ENCODE measurements around the gene ARHGAP10. TPM values are rescaled to one million over a fixed set of nuclear protein-coding genes. Genes with fewer than 3 reads are reported as not detected.

The ARHGAP10 gene
- total RNA-seq, 1 experiment from 2014 or later = 9.0 TPM

DNA sequence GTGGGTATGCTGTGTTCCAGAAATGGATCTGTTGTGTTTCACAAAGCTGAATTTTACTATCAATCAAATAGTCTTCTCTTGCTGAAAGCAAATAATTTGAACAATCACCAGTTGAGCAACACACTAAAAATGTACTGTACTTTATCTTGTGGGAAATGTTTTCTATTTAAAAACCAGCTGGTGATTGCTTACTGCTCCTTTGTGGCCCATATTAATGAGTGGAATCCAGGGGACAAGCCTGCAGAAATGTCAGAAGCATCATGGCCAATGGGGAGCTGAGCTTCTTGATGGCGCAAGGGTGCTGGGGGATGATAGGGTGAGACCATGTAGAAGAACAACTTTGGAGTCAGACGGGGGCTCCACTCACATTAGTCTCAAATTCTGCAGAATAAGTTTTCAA lies 346.2 kb downstream of the ARHGAP10 start:
- Histone ChIP-seq H3K27ac (ENCODE audit: low read length) (no peak overlapping the region), H3K9ac (ENCODE audit: low read length) (no peak overlapping the region), H3F3A (ENCODE audit: low read length, unreplicated experiment) (no peaks in the 10 kb centered on the region), H3K4me2 (ENCODE audit: low read length) (no peak overlapping the region), H3K79me2 (ENCODE audit: low read length) (no peaks in the 10 kb centered on the region), H3K9me3 (ENCODE audit: low read length) (no peaks in the 10 kb centered on the region), H3K4me3 (ENCODE audit: low read length) (no peak overlapping the region), H3K36me3 (ENCODE audit: low read depth, low read length) (no peaks in the 10 kb centered on the region; the same call in 1 of the 2 replicates), H3K4me1 (ENCODE audit: insufficient read depth, low read length) (no peaks in the 10 kb centered on the region), H3K9me2 (replicated peaks; ENCODE audit: low read length) (no peaks in the 10 kb centered on the region), H2AFZ (ENCODE audit: low read length) (no peak overlapping the region), H3K27me3 (ENCODE audit: low read length) (no peaks in the 10 kb centered on the region), H4K20me1 (ENCODE audit: low read length) (no peaks in the 10 kb centered on the region)
- ChIA-PET CTCF (no interaction called here), POLR2A (ENCODE audit: unreplicated experiment) (no interaction called here)
- ATAC-seq (no peak), DNase-seq (no peak)
- intact Hi-C loops (cut with micrococcal nuclease) = no loop called here
- no TSS peak for BruUV-seq (replicated peaks)
- TF ChIP-seq, protein P1, sequence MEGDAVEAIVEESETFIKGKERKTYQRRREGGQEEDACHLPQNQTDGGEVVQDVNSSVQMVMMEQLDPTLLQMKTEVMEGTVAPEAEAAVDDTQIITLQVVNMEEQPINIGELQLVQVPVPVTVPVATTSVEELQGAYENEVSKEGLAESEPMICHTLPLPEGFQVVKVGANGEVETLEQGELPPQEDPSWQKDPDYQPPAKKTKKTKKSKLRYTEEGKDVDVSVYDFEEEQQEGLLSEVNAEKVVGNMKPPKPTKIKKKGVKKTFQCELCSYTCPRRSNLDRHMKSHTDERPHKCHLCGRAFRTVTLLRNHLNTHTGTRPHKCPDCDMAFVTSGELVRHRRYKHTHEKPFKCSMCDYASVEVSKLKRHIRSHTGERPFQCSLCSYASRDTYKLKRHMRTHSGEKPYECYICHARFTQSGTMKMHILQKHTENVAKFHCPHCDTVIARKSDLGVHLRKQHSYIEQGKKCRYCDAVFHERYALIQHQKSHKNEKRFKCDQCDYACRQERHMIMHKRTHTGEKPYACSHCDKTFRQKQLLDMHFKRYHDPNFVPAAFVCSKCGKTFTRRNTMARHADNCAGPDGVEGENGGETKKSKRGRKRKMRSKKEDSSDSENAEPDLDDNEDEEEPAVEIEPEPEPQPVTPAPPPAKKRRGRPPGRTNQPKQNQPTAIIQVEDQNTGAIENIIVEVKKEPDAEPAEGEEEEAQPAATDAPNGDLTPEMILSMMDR (conservative IDR thresholded peaks at IDR 0.05; ENCODE audit: low read depth, low read length) = no peak
- no peak for TF ChIP-seq EZH2 (IDR thresholded peaks at IDR 0.05; ENCODE audit: low read length, unreplicated experiment)
- TF ChIP-seq EZH2phosphoT487 (IDR thresholded peaks at IDR 0.05; ENCODE audit: borderline replicate concordance, low read length) = no peak

DNA sequence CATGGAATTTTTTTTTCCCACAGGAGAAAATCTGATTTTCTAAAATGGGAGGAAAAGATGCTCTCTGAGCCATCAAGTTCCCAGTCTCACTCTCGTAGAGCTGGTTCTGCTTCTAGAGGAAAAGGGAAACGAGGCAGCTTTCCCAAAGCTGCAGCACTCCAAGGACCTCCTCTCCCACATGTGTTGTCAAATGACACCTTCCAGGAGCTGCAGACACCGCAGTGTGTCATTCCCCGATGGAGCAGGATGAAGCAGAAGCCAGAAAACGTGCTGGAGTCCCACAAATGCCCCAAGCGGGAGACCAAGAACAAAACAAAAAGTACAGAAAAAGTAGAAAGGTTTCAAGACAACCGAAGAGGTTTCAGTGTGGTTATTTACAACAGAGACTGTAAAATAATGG lies 348.1 kb downstream of the ARHGAP10 start:
- H3K4me1 ChIP-seq (ENCODE audit: insufficient read depth, low read length) = no peaks in the 10 kb centered on the region
- POLR2A ChIA-PET (ENCODE audit: unreplicated experiment) = no interaction called here
- no peak overlapping the region for H3K4me3 ChIP-seq (ENCODE audit: low read length)
- no peak overlapping the region for H3K27ac ChIP-seq (ENCODE audit: low read length)
- no peaks in the 10 kb centered on the region for H3F3A ChIP-seq (ENCODE audit: low read length, unreplicated experiment)
- H3K9ac ChIP-seq (ENCODE audit: low read length) = no peak overlapping the region
- ATAC-seq (no peak), DNase-seq (no peak)
- no peak for TF ChIP-seq EZH2 (IDR thresholded peaks at IDR 0.05; ENCODE audit: low read length, unreplicated experiment)
- TF ChIP-seq EZH2phosphoT487 (IDR thresholded peaks at IDR 0.05; ENCODE audit: borderline replicate concordance, low read length) = no peak
- TF ChIP-seq, protein P1 (conservative IDR thresholded peaks at IDR 0.05; ENCODE audit: low read depth, low read length) = no peak
- CTCF ChIA-PET = no interaction called here
- H3K79me2 ChIP-seq (ENCODE audit: low read length) = no peaks in the 10 kb centered on the region
- H3K27me3 ChIP-seq (ENCODE audit: low read length) = no peaks in the 10 kb centered on the region
- no peak overlapping the region for H3K4me2 ChIP-seq (ENCODE audit: low read length)
- no peaks in the 10 kb centered on the region for H4K20me1 ChIP-seq (ENCODE audit: low read length)
- no peaks in the 10 kb centered on the region for H3K9me2 ChIP-seq (replicated peaks; ENCODE audit: low read length)
- intact Hi-C loops (cut with micrococcal nuclease) = no loop called here
- H2AFZ ChIP-seq (ENCODE audit: low read length) = no peak overlapping the region
- H3K36me3 ChIP-seq (ENCODE audit: low read depth, low read length) = no peaks in the 10 kb centered on the region
- H3K9me3 ChIP-seq (ENCODE audit: low read length) = no peaks in the 10 kb centered on the region
- BruUV-seq (replicated peaks) = no TSS peak

DNA sequence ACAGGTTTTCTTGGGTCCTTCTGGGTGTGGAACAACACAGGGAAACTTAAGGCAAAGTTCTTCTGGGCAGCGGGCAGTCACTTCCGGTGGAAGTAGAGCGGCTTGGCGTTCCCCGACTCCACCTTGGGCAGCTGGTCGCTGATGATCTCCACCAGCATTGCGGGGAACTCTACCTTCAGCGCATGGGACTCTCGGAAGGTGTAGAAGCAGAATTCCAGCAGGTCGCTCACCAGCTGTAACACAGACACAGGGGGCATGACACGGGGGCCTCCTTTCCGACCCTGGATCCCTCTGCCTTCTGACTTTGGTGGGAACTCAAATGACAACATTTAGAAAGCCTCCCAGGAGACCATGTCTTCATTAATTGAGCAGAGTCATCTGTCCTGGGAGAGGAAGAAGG lies 349.4 kb downstream of the ARHGAP10 start:
- Histone ChIP-seq H3K9me3 (ENCODE audit: low read length) (no peaks in the 10 kb centered on the region), H3K4me3 (ENCODE audit: low read length) (no peak overlapping the region), H3K36me3 (ENCODE audit: low read depth, low read length) (no peaks in the 10 kb centered on the region), H3K9ac (ENCODE audit: low read length) (no peak overlapping the region), H2AFZ (ENCODE audit: low read length) (no peak overlapping the region), H3K27ac (ENCODE audit: low read length) (no peak overlapping the region), H3K4me2 (ENCODE audit: low read length) (no peak overlapping the region), H3K9me2 (replicated peaks; ENCODE audit: low read length) (no peaks in the 10 kb centered on the region), H3K4me1 (ENCODE audit: insufficient read depth, low read length) (no peaks in the 10 kb centered on the region), H3K27me3 (ENCODE audit: low read length) (no peaks in the 10 kb centered on the region), H3F3A (ENCODE audit: low read length, unreplicated experiment) (no peaks in the 10 kb centered on the region), H3K79me2 (ENCODE audit: low read length) (no peaks in the 10 kb centered on the region), H4K20me1 (ENCODE audit: low read length) (no peaks in the 10 kb centered on the region)
- ATAC-seq (no peak), DNase-seq (no peak)
- TF ChIP-seq EZH2phosphoT487 (IDR thresholded peaks at IDR 0.05; ENCODE audit: borderline replicate concordance, low read length) = no peak
- TF ChIP-seq EZH2 (IDR thresholded peaks at IDR 0.05; ENCODE audit: low read length, unreplicated experiment) = no peak
- TF ChIP-seq, protein P1 (conservative IDR thresholded peaks at IDR 0.05; ENCODE audit: low read depth, low read length) = no peak
- intact Hi-C loops (cut with micrococcal nuclease) = no loop called here
- ChIA-PET POLR2A (ENCODE audit: unreplicated experiment) (no interaction called here), CTCF (no interaction called here)
- BruUV-seq (replicated peaks) = no TSS peak
